Prostate gland (tissue), 2 donors: ENCODE measurements around the gene EGLN1. TPM values are rescaled to one million over a fixed set of nuclear protein-coding genes. Genes with fewer than 3 reads are reported as not detected.

Experiments used
- DNase-seq: peaks from one replicate; pipeline ENCODE4 v3.0.0-alpha.2; 2019; ENCODE audit warnings: low spot score
- H3K27ac ChIP-seq, 2 donors: fragments of 200-600 bp; sonication (generic); 2 replicates each; pipeline ENCODE4 v1.5.1; 2017 to 2019
- H3K27me3 ChIP-seq: fragments of 200-600 bp; sonication (generic); replicated peaks from 2 replicates; pipeline ENCODE4 v1.5.1; 2019; ENCODE audit not compliant: insufficient read depth
- H3K36me3 ChIP-seq, 2 donors: fragments of 200-600 bp; sonication (generic); 1 replicate in 1 of 2; 2 replicates in 1 of 2; pipeline versions ENCODE4 v1.5.1 to v1.8.1; 2017 to 2019
- H3K4me1 ChIP-seq: fragments of 200-600 bp; sonication (generic); replicated peaks from 2 replicates; pipeline ENCODE4 v1.5.1; 2019
- H3K4me3 ChIP-seq, 2 donors: fragments of 200-600 bp; sonication (generic); 2 replicates each; pipeline ENCODE4 v1.5.1; 2017 to 2019
- H3K9me3 ChIP-seq: fragments of 200-600 bp; sonication (generic); 2 replicates; pipeline ENCODE4 v1.5.1; 2017
- POLR2A ChIP-seq: fragments of 450-650 bp; IDR thresholded peaks from one replicate; pipeline ENCODE4 v1.6.1; 2016; ENCODE audit warnings: antibody characterized with exemption, mild to moderate bottlenecking
- POLR2AphosphoS5 ChIP-seq: sonication (generic); formaldehyde crosslinking; IDR thresholded peaks from one replicate; pipeline ENCODE4 v1.6.1; 2017; ENCODE audit warnings: antibody characterized with exemption
- WGBS: methylation state at CpG from one replicate; pipeline ENCODE4 v1.1.5; 2018; 5-methylcytosine and 5-hydroxymethylcytosine counted together
- intact Hi-C: fragments of 100-400 bp; cut with DNase I; formaldehyde crosslinking; loops from one replicate; pipeline ENCODE4 v1.14.2; 2022
- total RNA-seq, 2 donors: library from RNA; depleted of rRNA; stranded (reverse); fragments of >200 nt; gene quantifications; one replicate each; pipeline ENCODE4 v1.1.0, GENCODE V29; 2016
- TF ChIP-seq, protein P1 (sequence below), 4 experiments: fragments of 200-600 bp in 2 of 4; fragments of 450-650 bp in 2 of 4; sonication (generic) in 2 of 4; IDR thresholded peaks; 1 replicate in 3 of 4; 2 replicates in 1 of 4; pipeline ENCODE4 v1.5.1; 2016 to 2019; ENCODE audit warnings: antibody characterized with exemption in 4 of 4, mild to moderate bottlenecking in 2 of 4, moderate library complexity in 2 of 4

Gene EGLN1
- total RNA-seq, 2 donors from 2014 or later, result 32.2 to 61.5 TPM

- Histone ChIP-seq H3K27me3 (no peaks in the 10 kb centered on the region), H3K36me3 (no peaks in the 10 kb centered on the region), H3K4me3 (no peak overlapping the region), H3K9me3 (no peaks in the 10 kb centered on the region), H3K27ac (no peak overlapping the region), H3K4me1 (peaks cover 4% of the 10 kb centered on the region)
- intact Hi-C loops, result no loop called here
- no peak for DNase-seq
- WGBS, result 32% methylated on average over 1 of the region's 1 CpG
- TF ChIP-seq POLR2AphosphoS5 (peak; percentile 31), POLR2A (no peak)
- TF ChIP-seq, protein P1, sequence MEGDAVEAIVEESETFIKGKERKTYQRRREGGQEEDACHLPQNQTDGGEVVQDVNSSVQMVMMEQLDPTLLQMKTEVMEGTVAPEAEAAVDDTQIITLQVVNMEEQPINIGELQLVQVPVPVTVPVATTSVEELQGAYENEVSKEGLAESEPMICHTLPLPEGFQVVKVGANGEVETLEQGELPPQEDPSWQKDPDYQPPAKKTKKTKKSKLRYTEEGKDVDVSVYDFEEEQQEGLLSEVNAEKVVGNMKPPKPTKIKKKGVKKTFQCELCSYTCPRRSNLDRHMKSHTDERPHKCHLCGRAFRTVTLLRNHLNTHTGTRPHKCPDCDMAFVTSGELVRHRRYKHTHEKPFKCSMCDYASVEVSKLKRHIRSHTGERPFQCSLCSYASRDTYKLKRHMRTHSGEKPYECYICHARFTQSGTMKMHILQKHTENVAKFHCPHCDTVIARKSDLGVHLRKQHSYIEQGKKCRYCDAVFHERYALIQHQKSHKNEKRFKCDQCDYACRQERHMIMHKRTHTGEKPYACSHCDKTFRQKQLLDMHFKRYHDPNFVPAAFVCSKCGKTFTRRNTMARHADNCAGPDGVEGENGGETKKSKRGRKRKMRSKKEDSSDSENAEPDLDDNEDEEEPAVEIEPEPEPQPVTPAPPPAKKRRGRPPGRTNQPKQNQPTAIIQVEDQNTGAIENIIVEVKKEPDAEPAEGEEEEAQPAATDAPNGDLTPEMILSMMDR (IDR thresholded peaks at IDR 0.05), result no peak
Observed at GRCh38 chr1:231326248-231326647, 95.8 kb downstream of the EGLN1 start.

DNA sequence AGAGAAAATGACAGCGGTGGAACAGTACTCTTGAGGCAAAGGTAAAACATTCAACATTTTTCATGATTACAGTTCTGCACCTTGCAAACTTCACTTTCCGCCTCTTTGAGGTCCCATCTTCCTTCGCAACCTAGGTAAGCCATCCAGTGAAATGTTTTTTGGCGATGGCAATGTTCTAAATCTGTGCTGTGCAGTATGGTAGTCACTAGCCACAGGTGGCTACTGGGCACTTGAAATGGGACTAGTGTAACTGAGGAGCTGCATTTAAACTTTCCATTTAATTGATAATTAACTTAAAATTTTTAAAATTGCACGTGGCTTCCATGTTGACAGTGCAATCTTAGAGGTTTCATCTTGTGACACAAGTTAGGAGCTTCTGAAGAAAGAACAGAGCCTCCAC is 97.4 kb downstream of the EGLN1 start:
- no peak overlapping the region for H3K4me3 ChIP-seq
- no peaks in the 10 kb centered on the region for H3K9me3 ChIP-seq
- TF ChIP-seq, protein P1 (IDR thresholded peaks at IDR 0.05), result no peak
- no peak for TF ChIP-seq POLR2A
- TF ChIP-seq POLR2AphosphoS5, result no peak
- DNase-seq, result no peak
- H3K36me3 ChIP-seq, result no peaks in the 10 kb centered on the region
- H3K27ac ChIP-seq, result no peak overlapping the region
- 84% methylated on average over 5 of the region's 5 CpGs for WGBS
- intact Hi-C loops, result no loop called here
- H3K4me1 ChIP-seq, result peaks cover 4% of the 10 kb centered on the region
- no peaks in the 10 kb centered on the region for H3K27me3 ChIP-seq

GRCh38 chr1:231322880-231323530 is 99.1 kb downstream of the EGLN1 start:
- H3K27me3 ChIP-seq, result no peaks in the 10 kb centered on the region
- peaks cover 4% of the 10 kb centered on the region for H3K4me1 ChIP-seq
- H3K27ac ChIP-seq, result no peak overlapping the region
- no peaks in the 10 kb centered on the region for H3K36me3 ChIP-seq
- TF ChIP-seq POLR2AphosphoS5 (no peak), POLR2A (no peak)
- TF ChIP-seq, protein P1 (IDR thresholded peaks at IDR 0.05), result no peak
- no peak for DNase-seq
- intact Hi-C loops, result no loop called here
- 86% methylated on average over 7 of the region's 7 CpGs for WGBS
- no peak overlapping the region for H3K4me3 ChIP-seq
- no peaks in the 10 kb centered on the region for H3K9me3 ChIP-seq

- no peaks in the 10 kb centered on the region for H3K9me3 ChIP-seq
- intact Hi-C loops, result no loop called here
- no peak overlapping the region for H3K27ac ChIP-seq
- TF ChIP-seq POLR2AphosphoS5, result no peak
- TF ChIP-seq, protein P1 (IDR thresholded peaks at IDR 0.05), result no peak
- TF ChIP-seq POLR2A, result no peak
- H3K36me3 ChIP-seq, result no peaks in the 10 kb centered on the region
- H3K4me3 ChIP-seq, result no peak overlapping the region
- no peaks in the 10 kb centered on the region for H3K27me3 ChIP-seq
- WGBS, result 96% methylated on average over 9 of the region's 9 CpGs
- H3K4me1 ChIP-seq, result no peaks in the 10 kb centered on the region
- no peak for DNase-seq
Observed at GRCh38 chr1:231319080-231319479, 103.0 kb downstream of the EGLN1 start.

DNA sequence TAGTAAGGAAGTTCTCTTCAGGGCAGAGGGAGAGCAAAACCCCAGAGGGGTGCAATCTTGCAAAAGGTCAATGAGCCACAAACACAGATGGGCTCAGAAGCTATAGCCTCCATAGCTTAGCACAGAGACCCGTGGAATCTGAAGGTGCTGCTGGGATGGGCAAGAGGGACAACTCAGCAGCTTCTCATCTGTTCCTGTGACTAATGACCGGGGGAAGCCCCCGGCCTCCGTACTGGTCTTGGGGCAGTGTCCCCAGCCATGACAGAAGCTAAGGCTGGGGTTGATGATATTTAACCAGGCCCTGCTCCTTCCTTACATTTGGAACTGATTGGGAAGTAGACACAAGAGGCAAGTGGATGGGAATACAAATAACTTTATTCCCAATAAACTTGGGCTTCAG is 103.5 kb downstream of the EGLN1 start:
- H3K36me3 ChIP-seq, result no peaks in the 10 kb centered on the region
- no peak for DNase-seq
- no peaks in the 10 kb centered on the region for H3K4me1 ChIP-seq
- TF ChIP-seq POLR2AphosphoS5, result no peak
- TF ChIP-seq, protein P1 (IDR thresholded peaks at IDR 0.05), result no peak
- no peak for TF ChIP-seq POLR2A
- no peaks in the 10 kb centered on the region for H3K27me3 ChIP-seq
- 98% methylated on average over 4 of the region's 4 CpGs for WGBS
- intact Hi-C loops, result no loop called here
- H3K4me3 ChIP-seq, result no peak overlapping the region
- H3K9me3 ChIP-seq, result no peaks in the 10 kb centered on the region
- no peak overlapping the region for H3K27ac ChIP-seq
